Measurements from ENCODE around the gene MAPKAPK2.

Gene MAPKAPK2

GRCh38 chr1:206779638-206780037, 94.9 kb downstream of the MAPKAPK2 start:
- no peak for FAIRE-seq

GRCh38 chr1:206782448-206782847, 97.7 kb downstream of the MAPKAPK2 start:
- FAIRE-seq: no peak

GRCh38 chr1:206783506-206783905, 98.8 kb downstream of the MAPKAPK2 start:
- no peak for FAIRE-seq

All from endometrium (tissue), 2 donors.